HG03565 (cell line): ENCODE results near the gene SRRM3.
"Not testable (repeated sequence)": the region's sequence is repeated elsewhere in the genome, so short reads cannot be mapped to it uniquely, and the experiment has no call there.

Experiments
- ATAC-seq: cut with Tn5 transposase; IDR thresholded peaks from one replicate; pipeline ENCODE4 v1.9.1; 2021; ENCODE audit warnings: mild to moderate bottlenecking, moderate library complexity; ENCODE audit not compliant: unreplicated experiment

Gene SRRM3

GRCh38 chr7:76261329-76261728, 59.6 kb downstream of the SRRM3 start:
- no peak for ATAC-seq

- ATAC-seq: no peak
Measured at GRCh38 chr7:76261931-76262330, 60.2 kb downstream of the SRRM3 start.

GRCh38 chr7:76262683-76263402, 61.1 kb downstream of the SRRM3 start:
- ATAC-seq: no peak

- ATAC-seq: no peak
Measured at GRCh38 chr7:76265299-76265698, 63.6 kb downstream of the SRRM3 start.

GRCh38 chr7:76267107-76267893, 65.6 kb downstream of the SRRM3 start:
- no peak for ATAC-seq

GRCh38 chr7:76267894-76268183, 66.1 kb downstream of the SRRM3 start:
- ATAC-seq: no peak

GRCh38 chr7:76268376-76268775, 66.7 kb downstream of the SRRM3 start:
- ATAC-seq: no peak

- ATAC-seq: no peak
Measured at GRCh38 chr7:76269895-76270294, 68.2 kb downstream of the SRRM3 start.

- ATAC-seq: not testable (repeated sequence)
Measured at GRCh38 chr7:76271384-76271783, 69.7 kb downstream of the SRRM3 start.

- ATAC-seq: no peak
Measured at GRCh38 chr7:76272142-76272541, 70.4 kb downstream of the SRRM3 start.

- ATAC-seq: no peak
Measured at GRCh38 chr7:76272851-76273497, 71.3 kb downstream of the SRRM3 start.

GRCh38 chr7:76273503-76273902, 71.8 kb downstream of the SRRM3 start:
- ATAC-seq: no peak

- no peak for ATAC-seq
Measured at GRCh38 chr7:76278540-76278939, 76.8 kb downstream of the SRRM3 start.

GRCh38 chr7:76280408-76280807, 78.7 kb downstream of the SRRM3 start:
- no peak for ATAC-seq

GRCh38 chr7:76281006-76281705, 79.5 kb downstream of the SRRM3 start:
- ATAC-seq: no peak

- ATAC-seq: no peak
Measured at GRCh38 chr7:76281706-76282343, 80.1 kb downstream of the SRRM3 start.

- no peak for ATAC-seq
Measured at GRCh38 chr7:76282344-76283253, 80.9 kb downstream of the SRRM3 start.

- ATAC-seq: no peak
Measured at GRCh38 chr7:76283254-76284159, 81.8 kb downstream of the SRRM3 start.
